ENCODE results near the gene AUTS2.

GRCh38 chr7:70036695-70037094 lies 438.4 kb downstream of the AUTS2 start:
- TF ChIP-seq ZNF140 (CRISPR knock-in tag; IDR thresholded peaks at IDR 0.05) (no peak), MEF2D (tag; conservative IDR thresholded peaks at IDR 0.05; ENCODE audit: low read depth) (no peak), MIER1 (IDR thresholded peaks at IDR 0.05; ENCODE audit: low read depth) (no peak), MTA3 (IDR thresholded peaks at IDR 0.05; ENCODE audit: borderline replicate concordance) (no peak), ELF4 (CRISPR knock-in tag; IDR thresholded peaks at IDR 0.05) (no peak), CTCF (IDR thresholded peaks at IDR 0.05 in 2 of 3, conservative IDR thresholded peaks at IDR 0.05 in 1 of 3; ENCODE audit: insufficient read depth in 2 of 3, low read depth in 1 of 3, low read length in 3 of 3) (no peak), GTF2F1 (IDR thresholded peaks at IDR 0.05; ENCODE audit: low read depth, low read length) (no peak)
